LNCaP clone FGC (cell line): ENCODE data around the gene EVC2.

ENCODE experiments used
- DNase-seq: peaks from one replicate; pipeline ENCODE4 v3.0.0-alpha.2; 2011; ENCODE audit warnings: low read depth
- H3K4me3 ChIP-seq: 2 replicates; pipeline ENCODE4 v1.5.1; 2011; ENCODE audit warnings: mild to moderate bottlenecking, low read depth, low read length, control low read depth
- TF ChIP-seq, protein P1 (sequence below): IDR thresholded peaks from 2 replicates; pipeline ENCODE4 v1.5.1; 2012; ENCODE audit warnings: mild to moderate bottlenecking; ENCODE audit not compliant: control insufficient read depth, insufficient read depth; ENCODE audit errors: extremely low read depth

EVC2 gene

GRCh38 chr4:5712931-5713330, 4.6 kb upstream of the EVC2 start:
- DNase-seq, result no peak
- TF ChIP-seq, protein P1, sequence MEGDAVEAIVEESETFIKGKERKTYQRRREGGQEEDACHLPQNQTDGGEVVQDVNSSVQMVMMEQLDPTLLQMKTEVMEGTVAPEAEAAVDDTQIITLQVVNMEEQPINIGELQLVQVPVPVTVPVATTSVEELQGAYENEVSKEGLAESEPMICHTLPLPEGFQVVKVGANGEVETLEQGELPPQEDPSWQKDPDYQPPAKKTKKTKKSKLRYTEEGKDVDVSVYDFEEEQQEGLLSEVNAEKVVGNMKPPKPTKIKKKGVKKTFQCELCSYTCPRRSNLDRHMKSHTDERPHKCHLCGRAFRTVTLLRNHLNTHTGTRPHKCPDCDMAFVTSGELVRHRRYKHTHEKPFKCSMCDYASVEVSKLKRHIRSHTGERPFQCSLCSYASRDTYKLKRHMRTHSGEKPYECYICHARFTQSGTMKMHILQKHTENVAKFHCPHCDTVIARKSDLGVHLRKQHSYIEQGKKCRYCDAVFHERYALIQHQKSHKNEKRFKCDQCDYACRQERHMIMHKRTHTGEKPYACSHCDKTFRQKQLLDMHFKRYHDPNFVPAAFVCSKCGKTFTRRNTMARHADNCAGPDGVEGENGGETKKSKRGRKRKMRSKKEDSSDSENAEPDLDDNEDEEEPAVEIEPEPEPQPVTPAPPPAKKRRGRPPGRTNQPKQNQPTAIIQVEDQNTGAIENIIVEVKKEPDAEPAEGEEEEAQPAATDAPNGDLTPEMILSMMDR, result no peak
- no peak overlapping the region for H3K4me3 ChIP-seq

GRCh38 chr4:5712517-5712916, 4.2 kb upstream of the EVC2 start:
- no peak overlapping the region for H3K4me3 ChIP-seq
- DNase-seq, result no peak
- TF ChIP-seq, protein P1, result no peak

DNA sequence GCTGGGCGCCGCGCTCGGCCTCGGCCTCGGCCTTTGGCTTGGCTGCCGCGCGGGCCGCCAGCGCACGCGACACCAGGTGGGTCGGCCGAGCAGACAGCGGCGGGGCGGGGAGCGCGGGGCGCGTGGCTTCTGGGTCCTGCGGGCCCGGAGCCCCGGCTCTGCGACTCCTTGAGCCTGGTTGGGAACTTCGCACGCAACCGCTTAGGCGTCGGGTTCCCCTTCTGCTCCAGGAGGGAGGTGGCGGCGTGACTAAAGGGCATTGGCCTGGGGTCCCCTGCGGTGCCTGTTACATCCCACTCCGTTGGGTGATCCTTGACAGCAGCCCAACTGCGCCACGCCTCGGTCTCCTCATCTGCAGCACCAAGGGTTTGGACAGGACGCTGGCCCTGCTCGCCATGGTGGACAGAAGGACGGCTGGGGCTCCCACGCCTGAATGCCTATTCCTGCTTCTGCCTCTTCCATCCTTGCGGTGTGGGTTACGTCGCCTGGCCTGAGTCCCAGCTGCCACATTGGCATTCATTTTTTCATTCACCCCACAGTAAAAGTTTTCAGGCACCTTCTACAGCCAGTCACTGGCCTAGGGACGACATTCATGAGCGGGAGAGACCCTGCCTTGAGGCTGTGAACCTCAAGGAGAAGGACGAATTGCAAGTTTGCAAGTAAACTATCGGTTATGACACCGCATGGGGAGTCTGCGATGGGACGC, 3.3 kb upstream of the EVC2 start:
- H3K4me3 ChIP-seq, result peak overlapping the region; percentile 60
- TF ChIP-seq, protein P1, result no peak
- no peak for DNase-seq

DNA sequence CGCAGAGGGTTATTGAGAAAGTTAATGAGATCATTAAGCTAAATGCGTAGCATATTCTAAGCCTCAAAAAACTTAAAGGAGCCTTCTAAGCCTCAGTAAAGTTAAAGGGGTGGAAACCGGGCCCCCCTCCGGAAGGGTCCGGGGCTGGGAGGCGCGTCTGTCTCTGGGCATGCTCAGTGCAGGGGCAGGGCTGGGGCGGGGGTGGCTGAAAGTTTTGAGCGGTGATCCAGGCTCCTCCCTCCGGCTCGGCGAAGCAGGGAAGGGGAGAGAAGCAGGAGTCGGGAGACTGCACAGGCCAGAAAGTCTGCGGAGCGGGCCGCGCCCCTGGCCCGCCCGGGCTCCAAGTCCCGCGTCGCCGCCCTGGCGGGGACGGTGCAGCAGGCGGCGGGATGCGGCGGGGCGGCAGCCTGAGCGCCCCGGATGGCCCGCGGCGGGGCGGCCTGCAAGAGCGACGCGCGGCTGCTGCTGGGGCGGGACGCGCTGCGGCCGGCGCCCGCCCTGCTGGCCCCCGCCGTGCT, 2.7 kb upstream of the EVC2 start, which contains the start of gene EVC:
Gene EVC, plus strand, starts transcription at position 241 of the 518 bp plus-strand sequence. Its CDS starts 180 bp downstream, at position 421.
- no peak for DNase-seq
- TF ChIP-seq, protein P1, result no peak
- H3K4me3 ChIP-seq, result peak within 1 kb of the TSS; percentile 60

- peak overlapping the region; percentile 54 for H3K4me3 ChIP-seq
- TF ChIP-seq, protein P1, result no peak
- DNase-seq, result peak; percentile 32
Measured at GRCh38 chr4:5710065-5710960, 2.0 kb upstream of the EVC2 start.

- H3K4me3 ChIP-seq, result no peak overlapping the region
- TF ChIP-seq, protein P1, result peak; percentile 13; the same call in 1 of the 2 replicates
- DNase-seq, result no peak
Measured at GRCh38 chr4:5709207-5709575, 832 bp upstream of the EVC2 start.
